GM18511 (cell line): ENCODE measurements around the gene ARCN1.

Experiments used
- ATAC-seq: cut with Tn5 transposase; IDR thresholded peaks from one replicate; pipeline ENCODE4 v1.9.1; 2021; ENCODE audit warnings: mild to moderate bottlenecking, moderate library complexity; ENCODE audit not compliant: unreplicated experiment

ARCN1 gene

DNA sequence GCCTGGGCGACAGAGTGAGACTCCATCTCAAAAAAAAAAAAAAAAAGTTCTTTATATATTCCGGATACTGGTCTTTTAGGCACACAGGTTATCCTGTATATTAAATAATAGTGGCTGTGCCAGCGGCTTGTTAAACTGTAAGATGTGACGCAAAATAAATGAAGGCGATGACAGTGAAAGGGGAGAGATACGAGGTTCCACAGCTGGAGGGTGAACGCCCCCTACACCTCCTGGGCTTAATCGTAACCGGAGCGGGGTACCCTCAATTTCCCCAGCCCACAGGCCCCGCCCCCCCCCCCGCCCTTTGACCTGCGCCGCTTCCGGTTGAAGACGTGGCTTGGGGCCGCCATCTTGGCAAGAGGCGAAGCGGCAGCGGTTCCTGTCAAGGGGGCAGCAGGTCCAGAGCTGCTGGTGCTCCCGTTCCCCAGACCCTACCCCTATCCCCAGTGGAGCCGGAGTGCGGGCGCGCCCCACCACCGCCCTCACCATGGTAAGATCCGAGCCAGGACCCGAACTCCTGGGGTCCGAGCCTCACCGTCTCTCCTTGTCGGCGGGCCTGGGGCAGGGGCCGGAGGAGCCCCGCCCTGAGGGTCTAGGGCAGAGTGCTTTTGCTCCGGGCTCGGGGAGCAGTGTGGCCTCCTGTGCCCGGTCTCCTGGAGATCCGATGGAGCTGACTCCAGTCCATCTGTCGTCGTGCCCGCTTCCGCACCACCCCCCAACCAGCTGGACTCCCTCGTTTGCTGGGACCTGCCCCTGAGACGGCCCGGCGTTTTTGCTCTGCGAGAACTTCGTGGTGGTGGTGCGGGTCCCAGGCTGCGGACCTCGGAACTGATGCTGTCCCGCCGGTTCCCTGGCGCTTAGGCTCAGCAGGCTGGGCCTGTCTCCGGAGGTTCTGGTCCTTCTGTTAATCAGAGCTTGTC lies at the start of gene ARCN1:
ARCN1 (plus strand) TSS at position 349 of the 920 bp plus-strand sequence; CDS start at position 488, 139 bp downstream.
- ATAC-seq = peak; percentile 75

DNA sequence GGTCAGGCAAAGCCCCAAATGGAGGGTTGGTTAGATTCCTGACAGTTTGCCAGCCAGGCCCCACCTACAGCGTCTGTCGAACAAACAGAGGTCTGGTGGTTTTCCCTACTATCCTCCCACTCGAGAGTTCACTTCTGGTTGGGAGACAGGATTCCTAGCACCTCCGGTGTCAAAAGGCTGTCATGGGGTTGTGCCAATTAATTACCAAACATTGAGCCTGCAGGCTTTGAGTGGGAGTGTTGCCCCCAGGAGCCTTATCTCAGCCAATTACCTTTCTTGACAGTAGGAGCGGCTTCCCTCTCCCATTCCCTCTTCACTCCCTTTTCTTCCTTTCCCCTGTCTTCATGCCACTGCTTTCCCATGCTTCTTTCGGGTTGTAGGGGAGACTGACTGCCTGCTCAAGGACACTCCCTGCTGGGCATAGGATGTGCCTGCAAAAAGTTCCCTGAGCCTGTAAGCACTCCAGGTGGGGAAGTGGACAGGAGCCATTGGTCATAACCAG lies 49.6 kb upstream of the ARCN1 start:
- ATAC-seq = no peak

DNA sequence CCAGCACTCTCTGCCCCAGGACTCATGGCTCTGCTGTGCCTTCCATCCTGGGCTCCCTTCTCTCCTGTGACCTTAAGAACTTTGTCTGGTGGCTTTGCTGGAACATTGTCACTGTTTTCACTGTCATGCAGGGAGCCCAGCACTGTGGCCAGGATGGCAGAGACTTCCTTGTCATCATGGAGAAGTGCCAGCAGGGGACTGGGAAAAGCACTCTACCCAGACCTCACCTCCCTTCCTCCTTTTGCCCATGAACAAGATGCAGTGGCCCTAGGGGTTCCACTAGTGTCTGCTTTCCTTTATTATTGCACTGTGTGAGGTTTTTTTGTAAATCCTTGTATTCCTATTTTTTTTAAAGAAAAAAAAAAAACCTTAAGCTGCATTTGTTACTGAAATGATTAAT lies 47.9 kb upstream of the ARCN1 start:
- ATAC-seq = no peak

GRCh38 chr11:118524757-118525470 lies 47.3 kb upstream of the ARCN1 start:
- ATAC-seq = no peak

DNA sequence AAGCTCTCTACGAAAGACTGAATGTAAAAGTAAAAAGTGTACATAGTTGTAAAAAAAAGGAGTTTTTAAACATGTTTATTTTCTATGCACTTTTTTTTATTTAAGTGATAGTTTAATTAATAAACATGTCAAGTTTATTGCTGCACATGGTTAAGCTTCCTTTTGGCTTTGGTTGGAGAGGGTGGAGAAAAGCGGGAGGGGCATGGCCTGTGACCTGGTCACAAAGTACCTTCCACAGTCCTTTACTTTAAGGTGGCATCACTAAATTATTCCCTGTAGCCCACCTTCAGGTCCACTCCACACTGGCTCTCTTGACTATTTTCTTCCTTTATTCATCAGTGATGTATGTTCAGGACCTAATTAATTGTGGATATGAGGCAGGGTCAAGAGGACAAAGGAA lies 45.5 kb upstream of the ARCN1 start:
- ATAC-seq = no peak

DNA sequence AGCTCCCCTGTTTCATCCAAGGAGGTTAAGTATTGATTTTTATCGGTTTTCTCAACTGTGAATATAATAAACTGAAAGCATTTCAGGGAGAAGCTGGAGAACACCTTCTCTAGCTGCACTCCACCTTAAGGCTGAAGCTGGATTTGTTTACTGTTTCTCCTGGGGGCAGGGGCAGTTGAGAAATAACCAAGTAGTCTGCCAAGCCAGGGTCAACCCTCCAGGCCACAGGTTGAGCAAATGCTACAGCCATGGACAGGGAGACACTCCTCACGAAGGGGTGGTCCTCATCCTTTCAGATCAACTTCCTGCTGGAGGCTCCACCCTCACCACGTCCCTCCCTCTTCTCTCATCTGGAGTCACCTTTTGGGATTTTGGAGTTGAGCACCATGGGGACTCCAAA lies 45.1 kb upstream of the ARCN1 start, which contains the start of gene TTC36:
TTC36 (plus strand) TSS at position 366 of the 400 bp plus-strand sequence; CDS start at position 387, 21 bp downstream.
- ATAC-seq = no peak

DNA sequence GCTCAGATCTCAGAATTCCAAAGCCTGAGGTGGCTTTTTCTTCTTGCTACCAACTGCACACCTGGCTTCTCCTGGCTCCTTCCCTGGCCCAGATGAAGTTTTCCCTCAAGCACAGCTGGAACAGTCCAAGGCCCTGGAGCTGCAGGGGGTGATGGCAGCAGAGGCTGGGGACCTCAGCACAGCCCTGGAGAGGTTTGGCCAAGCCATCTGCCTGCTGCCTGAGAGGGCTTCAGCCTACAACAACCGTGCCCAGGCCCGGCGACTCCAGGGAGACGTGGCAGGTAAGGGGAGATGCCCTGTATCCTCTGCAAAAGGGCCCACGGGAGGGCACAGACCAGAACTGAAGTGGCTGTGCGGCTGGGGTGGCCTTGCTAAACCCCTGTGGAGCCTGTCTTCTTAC lies 43.7 kb upstream of the ARCN1 start:
- no peak for ATAC-seq

GRCh38 chr11:118529584-118530175 lies 42.5 kb upstream of the ARCN1 start:
- ATAC-seq = no peak

- no peak for ATAC-seq
Measured at GRCh38 chr11:118530180-118530682, 42.0 kb upstream of the ARCN1 start.

- peak; percentile 82 for ATAC-seq
Measured at GRCh38 chr11:118530683-118531596, 41.3 kb upstream of the ARCN1 start, which contains the start of gene TMEM25. TMEM25 (plus strand) TSS chr11:118531192; CDS start chr11:118531802, 610 bp downstream.

DNA sequence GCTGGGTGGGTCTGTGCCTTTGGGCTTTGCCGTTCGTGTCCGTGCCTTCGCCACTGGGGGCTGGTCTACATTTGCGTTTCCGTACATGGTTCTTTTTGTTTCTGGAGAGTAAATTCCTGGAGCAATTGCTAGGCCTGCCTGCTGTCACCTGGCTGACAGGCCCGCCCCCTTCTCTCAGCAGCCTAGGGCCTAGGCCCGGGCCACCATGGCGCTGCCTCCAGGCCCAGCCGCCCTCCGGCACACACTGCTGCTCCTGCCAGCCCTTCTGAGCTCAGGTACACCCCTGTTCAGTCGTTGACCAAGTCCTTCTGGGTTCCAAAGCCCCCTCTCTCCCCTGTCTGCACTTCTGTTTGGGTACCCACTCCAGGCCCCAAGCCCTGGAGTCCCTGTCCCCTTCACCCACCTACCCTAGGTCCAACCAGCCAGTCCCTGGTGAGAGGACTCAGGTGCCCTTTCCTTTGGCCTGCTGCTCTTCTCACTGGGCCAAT lies 40.6 kb upstream of the ARCN1 start:
- peak; percentile 24 for ATAC-seq

DNA sequence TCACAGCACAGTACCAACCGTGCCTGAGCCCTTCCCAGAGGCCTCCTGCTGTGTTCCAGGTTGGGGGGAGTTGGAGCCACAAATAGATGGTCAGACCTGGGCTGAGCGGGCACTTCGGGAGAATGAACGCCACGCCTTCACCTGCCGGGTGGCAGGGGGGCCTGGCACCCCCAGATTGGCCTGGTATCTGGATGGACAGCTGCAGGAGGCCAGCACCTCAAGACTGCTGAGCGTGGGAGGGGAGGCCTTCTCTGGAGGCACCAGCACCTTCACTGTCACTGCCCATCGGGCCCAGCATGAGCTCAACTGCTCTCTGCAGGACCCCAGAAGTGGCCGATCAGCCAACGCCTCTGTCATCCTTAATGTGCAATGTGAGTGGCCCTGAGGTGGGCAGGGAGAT lies 40.1 kb upstream of the ARCN1 start:
- ATAC-seq = no peak

DNA sequence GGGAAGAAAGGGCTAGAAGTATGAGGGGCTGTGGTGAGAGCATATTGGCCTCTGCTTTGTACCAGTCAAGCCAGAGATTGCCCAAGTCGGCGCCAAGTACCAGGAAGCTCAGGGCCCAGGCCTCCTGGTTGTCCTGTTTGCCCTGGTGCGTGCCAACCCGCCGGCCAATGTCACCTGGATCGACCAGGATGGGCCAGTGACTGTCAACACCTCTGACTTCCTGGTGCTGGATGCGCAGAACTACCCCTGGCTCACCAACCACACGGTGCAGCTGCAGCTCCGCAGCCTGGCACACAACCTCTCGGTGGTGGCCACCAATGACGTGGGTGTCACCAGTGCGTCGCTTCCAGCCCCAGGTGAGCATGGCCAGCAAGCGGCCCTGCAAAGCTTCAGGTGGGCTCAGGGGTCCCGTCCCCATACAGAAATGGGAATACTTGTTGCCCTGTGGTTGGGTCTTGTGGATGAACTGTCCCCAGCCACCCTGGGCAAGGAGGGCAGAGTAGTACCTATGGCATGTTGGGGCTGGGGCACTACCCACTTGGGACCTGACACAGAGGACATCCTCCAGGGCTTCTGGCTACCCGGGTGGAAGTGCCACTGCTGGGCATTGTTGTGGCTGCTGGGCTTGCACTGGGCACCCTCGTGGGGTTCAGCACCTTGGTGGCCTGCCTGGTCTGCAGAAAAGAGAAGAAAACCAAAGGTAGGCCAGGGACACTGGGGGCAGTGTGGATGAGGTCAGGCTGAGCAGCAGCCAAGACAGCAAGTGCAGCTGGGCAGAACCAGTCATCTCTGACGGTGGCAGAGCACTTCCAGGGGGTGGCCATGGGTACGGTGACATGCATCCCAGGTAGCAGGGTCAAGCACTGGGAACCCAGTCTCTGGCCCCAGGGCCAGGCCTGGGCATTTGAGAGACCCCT lies 39.1 kb upstream of the ARCN1 start:
- no peak for ATAC-seq

DNA sequence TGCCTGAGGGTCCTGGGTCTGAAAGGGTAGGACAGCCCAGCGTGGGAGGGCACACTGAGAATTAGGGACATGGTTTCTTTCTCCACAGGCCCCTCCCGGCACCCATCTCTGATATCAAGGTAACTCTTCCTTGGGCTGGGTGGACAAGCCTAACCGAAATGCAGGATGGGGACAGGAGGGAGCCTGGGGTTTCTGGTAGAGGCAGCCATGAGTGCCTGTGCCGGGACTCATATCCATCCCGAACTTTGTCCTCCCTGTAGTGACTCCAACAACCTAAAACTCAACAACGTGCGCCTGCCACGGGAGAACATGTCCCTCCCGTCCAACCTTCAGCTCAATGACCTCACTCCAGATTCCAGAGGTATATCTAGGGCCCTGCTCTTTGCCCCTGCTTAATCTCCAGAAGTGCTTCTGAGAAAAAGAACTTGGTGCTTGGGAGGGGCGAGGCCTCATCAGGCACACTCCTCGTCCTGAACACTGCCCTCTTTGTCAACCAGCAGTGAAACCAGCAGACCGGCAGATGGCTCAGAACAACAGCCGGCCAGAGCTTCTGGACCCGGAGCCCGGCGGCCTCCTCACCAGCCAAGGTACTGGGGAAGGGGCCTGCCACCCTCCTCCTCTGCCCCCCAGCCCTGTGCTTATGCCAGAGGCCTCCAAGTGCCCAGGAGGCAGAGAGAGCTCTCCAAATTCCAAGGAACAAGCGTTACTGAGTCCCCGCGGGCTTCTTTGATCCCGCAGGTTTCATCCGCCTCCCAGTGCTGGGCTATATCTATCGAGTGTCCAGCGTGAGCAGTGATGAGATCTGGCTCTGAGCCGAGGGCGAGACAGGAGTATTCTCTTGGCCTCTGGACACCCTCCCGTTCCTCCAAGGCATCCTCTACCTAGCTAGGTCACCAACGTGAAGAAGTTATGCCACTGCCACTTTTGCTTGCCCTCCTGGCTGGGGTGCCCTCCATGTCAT lies 38.2 kb upstream of the ARCN1 start:
- ATAC-seq = no peak

GRCh38 chr11:118535261-118535660 lies 36.9 kb upstream of the ARCN1 start:
- no peak for ATAC-seq

GRCh38 chr11:118536726-118537125 lies 35.5 kb upstream of the ARCN1 start:
- ATAC-seq = no peak

DNA sequence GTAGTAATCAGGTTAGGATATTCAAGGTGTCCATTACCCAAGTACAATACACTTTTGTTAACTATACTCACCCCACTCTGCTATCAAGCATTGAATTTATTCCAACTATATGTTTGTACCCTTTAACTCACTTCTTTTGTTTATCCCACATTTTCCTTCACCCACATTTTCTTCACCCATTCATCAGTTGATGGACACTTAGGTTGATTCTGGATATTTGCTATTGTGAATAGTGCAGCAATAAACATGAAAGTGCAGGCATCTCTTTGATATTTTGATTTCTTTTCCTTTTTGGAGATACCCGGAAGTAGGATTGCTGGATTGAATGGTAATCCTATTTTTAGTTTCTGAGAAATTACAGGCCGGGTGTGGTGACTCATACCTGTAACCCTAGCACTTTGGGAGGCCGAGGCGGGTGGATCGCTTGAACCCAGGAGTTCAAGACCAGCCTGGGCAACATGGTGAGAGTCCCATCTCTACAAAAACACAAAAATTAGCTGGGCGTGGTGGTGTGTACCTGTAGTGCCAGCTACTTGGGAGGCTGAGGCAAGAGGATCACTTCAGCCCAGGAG lies 34.7 kb upstream of the ARCN1 start:
- ATAC-seq = no peak
